HG03280 (cell line): ENCODE results near the gene ALDH3B1.

Source experiments
- ATAC-seq: cut with Tn5 transposase; IDR thresholded peaks from one replicate; pipeline ENCODE4 v1.9.1; 2021; ENCODE audit warnings: mild to moderate bottlenecking, moderate library complexity; ENCODE audit not compliant: unreplicated experiment

Gene ALDH3B1

DNA sequence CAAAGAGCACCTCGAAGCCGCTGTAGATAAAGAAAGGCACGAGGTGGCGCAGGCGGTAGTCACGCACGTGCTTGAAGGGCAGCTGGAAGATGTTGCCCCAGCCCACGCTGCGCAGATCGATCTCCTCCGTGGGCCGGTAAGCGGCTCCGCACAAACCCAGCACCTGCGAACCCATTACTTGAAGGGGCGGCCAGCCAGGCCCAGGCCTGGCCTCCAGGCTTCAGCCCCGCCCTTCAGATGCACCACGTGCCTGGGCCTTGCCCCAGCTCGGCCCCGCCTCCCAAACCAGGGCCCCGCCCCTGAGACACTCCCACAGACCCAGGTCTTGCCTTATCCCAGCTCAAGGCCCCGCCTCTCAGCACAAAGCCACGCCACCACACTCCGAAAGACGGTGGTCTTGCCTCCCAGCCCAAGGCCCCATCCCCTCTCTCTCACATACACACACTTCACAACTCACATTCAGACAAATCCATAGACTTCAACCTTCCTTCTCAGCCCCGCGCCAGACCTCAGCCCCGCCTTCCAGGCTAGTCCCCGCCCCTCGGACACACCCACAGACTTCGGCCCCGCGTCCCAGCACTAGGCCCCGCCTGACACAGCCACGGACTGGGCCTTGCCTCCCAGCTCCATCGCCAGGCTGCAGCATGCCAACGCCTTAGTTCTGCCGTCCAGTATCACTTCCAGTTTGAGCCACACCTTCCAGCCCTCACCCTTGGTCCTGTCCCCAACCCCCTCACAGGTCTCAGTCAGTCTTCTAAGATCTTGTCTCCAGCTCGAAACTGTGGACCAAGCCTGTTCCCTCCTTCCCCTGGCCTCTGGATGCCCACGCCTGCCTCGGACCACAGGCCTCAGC, 13.3 kb upstream of the ALDH3B1 start:
- no peak for ATAC-seq

- ATAC-seq: no peak
These were observed 12.6 kb upstream of the ALDH3B1 start for GRCh38 chr11:67997475-67997921.

DNA sequence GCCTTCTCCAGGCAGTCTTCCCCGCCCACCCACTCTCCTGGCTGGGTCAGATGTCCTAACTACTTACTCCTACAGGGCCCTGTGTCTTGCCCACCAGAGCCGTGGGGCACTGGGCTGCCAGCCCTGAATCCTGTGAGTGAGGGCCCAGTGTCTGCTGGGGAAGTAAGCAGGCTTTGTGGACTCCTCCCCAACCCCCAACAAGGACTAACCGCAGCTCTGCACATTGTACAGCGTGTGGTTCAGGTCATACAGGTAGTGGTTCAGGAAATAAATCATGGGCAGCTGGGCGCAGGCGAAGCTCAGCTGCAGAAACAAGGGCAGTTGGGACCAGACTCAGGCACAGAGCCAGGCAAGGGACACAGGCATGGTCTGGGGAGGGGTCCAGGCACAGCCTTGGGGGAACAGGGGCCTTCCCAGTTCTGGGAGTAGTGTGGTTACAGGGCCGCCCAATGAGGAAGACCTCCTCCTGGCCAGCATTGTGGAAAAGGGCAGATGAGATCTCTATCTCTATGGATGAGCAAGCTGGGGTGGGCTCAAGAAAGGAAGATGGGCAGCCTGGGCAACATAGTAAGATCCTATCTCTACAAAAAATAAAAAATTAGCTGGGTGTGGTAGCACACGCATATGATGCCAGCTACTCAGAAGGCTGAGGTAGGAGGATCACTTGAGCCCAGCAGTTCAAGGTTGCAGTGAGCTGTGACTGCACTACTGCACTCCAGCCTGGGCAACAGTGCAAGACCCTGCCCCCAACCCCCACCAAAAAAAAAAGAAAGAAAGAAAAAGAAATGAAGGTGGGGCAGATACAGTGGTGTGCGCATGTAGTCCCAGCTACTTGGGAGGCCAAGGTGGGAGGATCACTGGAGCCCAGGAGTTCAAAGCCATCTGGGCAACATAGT, 11.7 kb upstream of the ALDH3B1 start:
- ATAC-seq: no peak

GRCh38 chr11:67999201-67999629, 10.9 kb upstream of the ALDH3B1 start:
- no peak for ATAC-seq

DNA sequence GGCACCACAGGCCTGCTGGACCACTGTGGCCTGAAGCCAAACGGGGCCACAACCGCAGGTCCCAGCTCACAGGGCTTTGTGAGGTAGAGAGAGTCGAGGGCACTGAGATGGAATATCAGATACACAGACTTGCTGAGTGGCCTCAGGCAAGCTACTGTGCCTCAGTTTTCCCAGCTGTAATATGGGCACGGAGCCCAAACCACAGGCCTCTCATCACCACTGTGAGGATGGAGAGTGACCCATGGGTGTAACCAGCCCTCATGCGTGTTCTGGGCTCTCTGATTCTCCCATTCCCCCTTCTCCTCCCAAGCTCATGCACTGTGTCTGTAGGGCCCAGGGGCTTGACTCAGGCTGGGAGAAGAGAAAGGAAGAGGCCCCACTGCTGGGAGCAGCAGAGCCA, 10.4 kb upstream of the ALDH3B1 start:
- no peak for ATAC-seq

- ATAC-seq: peak; percentile 6
These were observed 7.6 kb upstream of the ALDH3B1 start for GRCh38 chr11:68002575-68002937.

- peak; percentile 41 for ATAC-seq
These were observed 6.9 kb upstream of the ALDH3B1 start for GRCh38 chr11:68002938-68003845.

DNA sequence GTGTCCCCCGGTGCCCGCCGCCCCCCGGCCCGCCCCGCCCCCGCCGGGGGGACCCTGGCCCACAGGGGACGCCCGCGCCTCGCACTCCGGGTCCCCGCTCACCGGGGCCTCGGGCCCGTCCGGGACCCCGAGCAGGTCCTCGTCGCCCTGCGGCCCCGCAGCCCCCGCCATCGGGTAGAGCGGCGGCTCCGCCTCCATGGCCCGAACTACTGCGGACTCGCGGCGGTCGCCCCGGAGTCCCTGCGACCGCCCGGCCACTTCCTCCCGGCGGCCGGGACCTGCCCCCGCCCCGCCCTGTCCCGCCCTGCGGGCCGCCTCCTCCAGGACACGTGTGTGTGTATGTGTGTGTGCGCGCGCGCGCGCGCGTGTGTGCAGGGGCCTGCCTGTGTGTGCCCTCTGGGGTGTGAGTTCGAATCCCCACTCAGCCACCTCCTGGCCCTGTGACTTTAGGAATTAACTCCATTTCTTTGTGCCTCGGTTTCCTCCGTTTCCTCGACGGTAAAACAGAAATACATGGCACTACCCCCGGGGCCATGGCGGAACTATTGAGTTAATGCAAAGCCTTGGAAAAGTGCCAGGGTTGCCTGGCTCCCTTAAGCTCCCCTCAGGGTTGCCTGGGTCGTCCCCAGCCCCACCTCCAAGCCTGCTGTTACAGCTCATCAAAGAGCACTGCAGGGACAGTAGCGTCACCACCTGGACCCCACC, 6.1 kb upstream of the ALDH3B1 start, which contains the start of gene UNC93B1:
Gene UNC93B1 (minus strand): TSS at position 252 of the 705 bp plus-strand sequence. CDS start 54 bp downstream, at position 198.
- peak; percentile 66 for ATAC-seq

DNA sequence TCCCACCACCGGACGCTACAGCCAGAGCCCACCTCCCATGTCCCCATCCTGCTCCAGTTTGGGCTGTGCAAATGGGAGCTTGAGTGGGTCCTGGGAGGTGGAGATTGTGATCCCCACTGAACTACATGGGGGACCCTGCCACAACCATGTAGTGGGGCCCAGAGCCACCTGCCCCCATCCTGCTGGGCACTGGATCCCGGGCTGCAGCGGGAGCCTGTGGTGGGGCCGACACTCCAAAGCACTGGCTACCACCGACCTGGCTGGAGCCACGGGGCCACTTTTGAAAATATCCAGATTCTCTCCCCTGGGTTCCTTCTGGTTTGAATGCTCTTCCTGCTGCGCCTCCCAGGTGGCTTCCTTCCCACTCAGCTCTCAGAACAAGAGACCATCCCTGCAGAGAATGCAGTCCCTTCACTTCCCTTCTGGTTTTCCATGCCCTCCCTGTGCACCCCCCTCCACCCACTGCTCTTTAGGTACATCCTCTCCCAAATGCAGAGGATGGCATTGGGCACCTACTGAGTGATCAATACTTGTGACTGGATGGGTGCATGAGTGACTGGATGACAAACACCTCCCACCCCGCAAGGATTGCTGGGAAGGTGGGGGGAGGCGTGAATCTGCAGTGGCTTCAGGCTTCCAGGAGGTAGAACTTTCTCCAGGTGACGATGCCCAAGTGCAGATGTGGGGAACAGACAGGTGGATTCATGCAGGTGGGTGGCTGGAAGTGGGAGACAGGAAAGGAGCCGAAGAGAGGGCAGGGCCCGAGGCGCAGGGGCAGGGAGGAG, 5.4 kb upstream of the ALDH3B1 start:
- no peak for ATAC-seq

DNA sequence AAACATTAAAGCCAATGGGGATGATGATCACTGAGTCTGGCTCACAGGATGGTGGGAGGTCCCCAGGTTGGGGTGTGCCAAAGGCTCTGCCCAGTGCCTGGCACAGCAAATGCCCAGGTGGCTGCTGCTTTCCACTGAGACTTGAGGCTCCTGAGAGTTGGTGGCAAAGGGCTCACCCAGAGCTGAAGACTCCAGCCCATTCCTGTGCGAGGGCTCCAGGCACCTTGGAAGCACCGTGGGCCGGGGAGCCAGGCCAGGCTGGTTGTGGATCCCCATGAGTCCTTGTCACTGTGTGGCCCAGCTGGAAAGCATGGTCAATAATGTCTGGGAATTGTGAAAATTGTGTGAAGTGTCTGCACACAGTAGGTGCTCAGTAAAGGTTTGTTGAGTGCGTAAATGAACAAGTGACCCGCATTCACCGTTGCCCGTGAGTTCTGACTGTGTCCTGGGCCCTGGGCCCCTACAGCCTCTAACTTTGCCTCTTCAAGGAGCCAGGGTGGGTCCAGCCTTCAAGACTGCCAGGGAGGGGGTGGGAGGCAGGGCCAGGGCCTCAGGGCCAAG, 3.4 kb upstream of the ALDH3B1 start:
- no peak for ATAC-seq

- no peak for ATAC-seq
These were observed 2.4 kb upstream of the ALDH3B1 start for GRCh38 chr11:68007498-68008380.

GRCh38 chr11:68008381-68009337, 1.5 kb upstream of the ALDH3B1 start:
- ATAC-seq: no peak

DNA sequence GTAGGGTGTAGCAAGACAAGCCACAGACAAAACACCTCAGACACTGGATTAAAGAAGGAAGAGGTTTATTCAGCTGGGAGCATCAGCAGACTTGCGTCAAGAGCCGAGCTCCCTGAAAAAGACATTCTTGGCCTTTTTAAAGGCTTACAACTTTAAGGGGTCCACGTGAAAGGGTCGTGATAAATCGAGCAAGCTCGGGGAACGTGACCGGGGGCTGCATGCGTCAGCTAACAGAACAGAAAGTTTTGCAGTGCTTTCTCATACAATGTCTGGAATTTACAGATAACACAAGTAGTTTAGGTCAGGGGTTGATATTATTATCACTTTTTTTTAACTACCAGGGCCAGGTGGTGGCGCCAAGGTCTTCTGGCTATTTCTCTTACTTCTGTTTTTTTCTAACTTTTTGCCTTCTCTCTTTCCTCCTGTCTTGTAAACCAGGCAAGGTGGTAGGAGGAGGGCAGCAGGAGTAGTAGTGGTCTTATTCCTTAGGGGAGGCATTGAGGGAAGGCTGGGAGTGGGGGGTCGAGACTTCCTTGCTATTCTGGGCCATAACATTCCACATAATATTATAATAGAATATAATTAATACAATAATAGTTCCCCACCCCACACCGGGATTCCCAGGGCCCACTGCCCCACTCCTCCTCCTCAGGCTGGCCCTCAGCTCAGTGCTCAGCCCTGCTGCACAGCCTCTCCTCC, 587 bp upstream of the ALDH3B1 start:
- no peak for ATAC-seq

DNA sequence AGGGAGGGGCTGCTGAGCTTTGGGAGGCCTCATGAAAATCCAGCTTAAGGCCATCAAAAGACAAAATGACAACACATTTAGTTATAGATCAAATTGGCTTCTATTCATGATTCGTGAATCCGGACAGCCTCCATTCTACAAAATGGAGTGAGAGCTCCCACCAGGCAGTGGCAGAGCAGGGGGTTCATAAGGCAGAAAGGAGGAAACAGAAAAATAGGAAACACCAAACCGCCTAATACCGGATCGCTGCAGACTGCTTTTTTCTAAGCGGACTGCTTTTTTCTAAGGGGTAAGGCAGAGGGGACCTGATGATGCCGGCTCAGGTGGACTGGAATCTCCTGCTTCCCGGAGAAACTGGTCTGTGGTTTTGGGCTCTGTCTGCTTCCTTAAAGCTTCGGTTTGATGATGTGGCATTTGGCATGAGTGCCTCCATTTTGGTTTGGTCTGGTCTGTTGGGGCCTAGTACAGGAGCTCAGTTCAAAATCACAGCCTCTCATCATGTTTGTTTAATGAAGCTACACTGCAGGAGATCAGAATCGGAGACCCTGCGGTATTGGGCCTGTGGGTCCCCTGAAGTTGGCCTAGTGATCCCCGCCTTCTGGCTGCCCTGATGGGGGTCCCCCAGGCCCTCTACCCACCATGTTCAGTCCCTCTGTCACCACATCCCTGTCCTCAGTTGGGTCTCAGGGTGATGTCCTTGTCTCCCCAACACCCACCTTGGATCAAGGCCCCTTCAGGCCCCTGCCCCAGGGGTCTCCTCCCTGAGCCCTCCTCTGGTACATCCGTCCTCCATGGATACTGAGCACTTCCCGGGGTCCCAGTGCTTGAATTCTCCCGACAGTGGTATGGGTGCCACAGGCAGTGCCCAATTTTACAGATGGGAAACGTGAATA, 1.2 kb downstream of the ALDH3B1 start:
- no peak for ATAC-seq
